MM.1S (cell line): Measurements from ENCODE around the gene SLC51A.

Experiments
- DNase-seq: peaks from one replicate; pipeline ENCODE4 v3.0.0-alpha.2; 2015
- H2AFZ ChIP-seq: fragments of 300-600 bp; sonication (generic); 2 replicates; pipeline ENCODE4 v1.6.0; 2016; ENCODE audit warnings: antibody characterized with exemption, low read length
- H3F3A ChIP-seq: fragments of 300-600 bp; sonication (generic); 2 replicates; pipeline ENCODE4 v1.6.1; 2016; ENCODE audit warnings: mild to moderate bottlenecking, antibody characterized with exemption, low read length, moderate library complexity, mixed read lengths; ENCODE audit not compliant: insufficient read depth
- H3K27ac ChIP-seq: fragments of 300-600 bp; sonication (generic); 2 replicates; pipeline ENCODE4 v1.5.1; 2016; ENCODE audit warnings: mild to moderate bottlenecking, low read length
- H3K27me3 ChIP-seq: fragments of 300-600 bp; sonication (generic); replicated peaks from 2 replicates; pipeline ENCODE4 v1.6.0; 2016; ENCODE audit warnings: low read length; ENCODE audit not compliant: insufficient read depth
- H3K36me3 ChIP-seq: fragments of 300-600 bp; sonication (generic); replicated peaks from 2 replicates; pipeline ENCODE4 v1.6.1; 2016; ENCODE audit warnings: mild to moderate bottlenecking, low read length, mixed read lengths; ENCODE audit not compliant: insufficient read depth
- H3K4me1 ChIP-seq: fragments of 300-600 bp; sonication (generic); 2 replicates; pipeline ENCODE4 v1.6.1; 2016; ENCODE audit warnings: low read length, mixed read lengths
- H3K4me2 ChIP-seq: fragments of 300-600 bp; sonication (generic); 2 replicates; pipeline ENCODE4 v1.6.0; 2016; ENCODE audit warnings: low read depth, low read length
- H3K4me3 ChIP-seq: fragments of 300-600 bp; sonication (generic); 2 replicates; pipeline ENCODE4 v1.5.1; 2016; ENCODE audit warnings: low read length, mixed read lengths
- H3K79me2 ChIP-seq: fragments of 300-600 bp; sonication (generic); 2 replicates; pipeline ENCODE4 v1.6.1; 2016; ENCODE audit warnings: mixed run types, low read length, mixed read lengths
- H3K9ac ChIP-seq: fragments of 300-600 bp; sonication (generic); 2 replicates; pipeline ENCODE4 v1.6.1; 2016; ENCODE audit warnings: low read length, mixed read lengths
- H3K9me2 ChIP-seq: fragments of 300-600 bp; sonication (generic); replicated peaks from 2 replicates; pipeline ENCODE4 v1.6.1; 2016; ENCODE audit warnings: mild to moderate bottlenecking, low read length, mixed read lengths; ENCODE audit not compliant: insufficient read depth
- H3K9me3 ChIP-seq: fragments of 300-600 bp; sonication (generic); replicated peaks from 2 replicates; pipeline ENCODE4 v1.6.1; 2016; ENCODE audit warnings: mild to moderate bottlenecking, low read length, mixed read lengths; ENCODE audit not compliant: insufficient read depth
- H4K20me1 ChIP-seq: fragments of 300-600 bp; sonication (generic); 2 replicates; pipeline ENCODE4 v1.6.1; 2016; ENCODE audit warnings: mild to moderate bottlenecking, low read length, moderate library complexity, mixed read lengths; ENCODE audit not compliant: insufficient read depth
- CTCF ChIP-seq: fragments of 300-600 bp; sonication (generic); IDR thresholded peaks from 2 replicates; pipeline ENCODE4 v1.5.1; 2016; ENCODE audit warnings: antibody characterized with exemption, low read length, mixed read lengths
- EZH2 ChIP-seq: fragments of 300-600 bp; sonication (generic); optimal IDR thresholded peaks from 2 replicates; pipeline ENCODE3; 2017; ENCODE audit warnings: low read depth, mild to moderate bottlenecking, antibody characterized with exemption, low read length, mixed read lengths
- EZH2phosphoT487 ChIP-seq: fragments of 300-600 bp; sonication (generic); IDR thresholded peaks from 2 replicates; pipeline ENCODE4 v1.6.1; 2018; ENCODE audit warnings: antibody characterized with exemption, low read length

Gene SLC51A

GRCh38 chr3:196220991-196221390 lies 4.7 kb downstream of the SLC51A start:
- no peaks in the 10 kb centered on the region for H3K9me3 ChIP-seq
- DNase-seq, result no peak
- H3F3A ChIP-seq, result no peaks in the 10 kb centered on the region
- H3K9me2 ChIP-seq, result no peaks in the 10 kb centered on the region
- 0 out of 2 replicates have a peak, but pooled peaks cover 3% of the 10 kb centered on the region for H3K27me3 ChIP-seq
- H2AFZ ChIP-seq, result no peak overlapping the region
- no peak overlapping the region for H3K9ac ChIP-seq
- H3K4me1 ChIP-seq, result peaks cover 9% of the 10 kb centered on the region; the same call in 1 of the 2 replicates
- H3K27ac ChIP-seq, result no peak overlapping the region
- no peaks in the 10 kb centered on the region for H4K20me1 ChIP-seq
- no peak overlapping the region for H3K4me2 ChIP-seq
- no peak overlapping the region for H3K4me3 ChIP-seq
- H3K36me3 ChIP-seq, result no peaks in the 10 kb centered on the region
- TF ChIP-seq EZH2phosphoT487, result no peak
- H3K79me2 ChIP-seq, result no peaks in the 10 kb centered on the region

- H3K27me3 ChIP-seq, result no peaks in the 10 kb centered on the region
- H3K79me2 ChIP-seq, result no peaks in the 10 kb centered on the region
- no peak for DNase-seq
- H3K27ac ChIP-seq, result no peak overlapping the region
- H3K9ac ChIP-seq, result no peak overlapping the region
- peaks cover 9% of the 10 kb centered on the region; the same call in 1 of the 2 replicates for H3K4me1 ChIP-seq
- no peaks in the 10 kb centered on the region for H3K36me3 ChIP-seq
- no peak overlapping the region for H3K4me2 ChIP-seq
- TF ChIP-seq CTCF, result no peak
- TF ChIP-seq EZH2phosphoT487, result no peak
- TF ChIP-seq EZH2, result no peak
- no peak overlapping the region for H3K4me3 ChIP-seq
- no peaks in the 10 kb centered on the region for H3F3A ChIP-seq
- no peaks in the 10 kb centered on the region for H3K9me3 ChIP-seq
- H2AFZ ChIP-seq, result no peak overlapping the region
- no peaks in the 10 kb centered on the region for H4K20me1 ChIP-seq
- H3K9me2 ChIP-seq, result no peaks in the 10 kb centered on the region
Observed at GRCh38 chr3:196222876-196223595, 6.7 kb downstream of the SLC51A start.

- Histone ChIP-seq H3K4me1 (no peaks in the 10 kb centered on the region), H3K4me2 (no peak overlapping the region), H3F3A (no peaks in the 10 kb centered on the region), H3K4me3 (no peak overlapping the region), H3K27me3 (no peaks in the 10 kb centered on the region), H3K36me3 (no peaks in the 10 kb centered on the region), H4K20me1 (no peaks in the 10 kb centered on the region), H2AFZ (no peak overlapping the region), H3K79me2 (no peaks in the 10 kb centered on the region), H3K9ac (no peak overlapping the region), H3K9me3 (no peaks in the 10 kb centered on the region), H3K27ac (no peak overlapping the region), H3K9me2 (no peaks in the 10 kb centered on the region)
- no peak for DNase-seq
- TF ChIP-seq EZH2 (no peak), CTCF (no peak), EZH2phosphoT487 (no peak)
Observed at GRCh38 chr3:196225086-196225485, 8.8 kb downstream of the SLC51A start.

- H3K27me3 ChIP-seq, result no peaks in the 10 kb centered on the region
- TF ChIP-seq EZH2, result no peak
- no peaks in the 10 kb centered on the region for H4K20me1 ChIP-seq
Observed at GRCh38 chr3:196225763-196226364, 9.5 kb downstream of the SLC51A start.

More at GRCh38 chr3:196225763-196226364, 9.5 kb downstream of the SLC51A start:
- no peaks in the 10 kb centered on the region for H3F3A ChIP-seq
- no peak overlapping the region for H3K27ac ChIP-seq
- no peak overlapping the region for H3K9ac ChIP-seq
- H3K79me2 ChIP-seq, result no peaks in the 10 kb centered on the region
- no peaks in the 10 kb centered on the region for H3K4me1 ChIP-seq
- H3K4me3 ChIP-seq, result no peak overlapping the region
- H2AFZ ChIP-seq, result no peak overlapping the region
- no peak for DNase-seq
- no peaks in the 10 kb centered on the region for H3K36me3 ChIP-seq
- H3K4me2 ChIP-seq, result no peak overlapping the region
- H3K9me2 ChIP-seq, result no peaks in the 10 kb centered on the region
- H3K9me3 ChIP-seq, result no peaks in the 10 kb centered on the region
